ENCODE results near the gene VPS37C. TPM values are rescaled to one million over a fixed set of nuclear protein-coding genes. Genes with fewer than 3 reads are reported as not detected.

Gene VPS37C
- total and polyA plus RNA-seq, 7 experiments from 2014 or later: 0.31 to 12.0 (median 7.9) TPM

DNA sequence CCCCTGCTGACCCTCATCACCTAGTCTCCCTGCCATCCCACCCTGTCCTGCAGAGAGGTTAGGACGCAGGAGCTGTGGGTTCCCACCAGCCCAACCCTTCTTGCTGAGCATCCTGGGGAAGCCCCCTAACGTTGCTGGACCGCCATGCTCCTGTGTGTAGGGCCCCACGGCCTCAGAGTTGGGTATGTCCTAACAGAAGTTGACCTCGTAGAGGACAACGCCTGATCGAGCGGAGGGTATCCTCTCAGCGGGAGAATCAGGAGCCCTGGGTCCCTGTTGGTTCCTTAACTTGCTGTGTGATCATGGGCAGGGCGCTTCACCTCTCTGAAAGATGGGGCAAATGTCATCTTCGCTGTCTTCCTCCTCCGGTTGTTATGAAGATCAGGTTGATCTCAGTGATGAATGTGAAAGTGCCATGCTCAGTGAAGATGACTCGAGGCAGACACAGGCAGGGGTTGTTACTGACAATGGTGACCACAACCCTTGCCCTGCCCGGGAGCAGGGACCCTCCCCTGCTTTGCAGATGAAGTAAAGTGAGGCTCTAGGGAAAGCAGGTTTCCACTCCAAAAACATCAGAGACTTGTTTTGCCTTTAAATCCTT, 78.2 kb downstream of the VPS37C start:
- peak overlapping the region; percentile 80 for H3K27ac ChIP-seq (ENCODE audit: low read depth, low read length)
- intact Hi-C loops (cut with micrococcal nuclease): loop anchor here (2.0 to 5.0 kb wide), 12 partner anchors 20 to 168 kb away; partner anchors contain the start of genes CD5 (in 1 of the 2), CD6 (in 1 of the 2), TMEM109 (in 1 of the 2) and VPS37C (in 1 of the 2)

DNA sequence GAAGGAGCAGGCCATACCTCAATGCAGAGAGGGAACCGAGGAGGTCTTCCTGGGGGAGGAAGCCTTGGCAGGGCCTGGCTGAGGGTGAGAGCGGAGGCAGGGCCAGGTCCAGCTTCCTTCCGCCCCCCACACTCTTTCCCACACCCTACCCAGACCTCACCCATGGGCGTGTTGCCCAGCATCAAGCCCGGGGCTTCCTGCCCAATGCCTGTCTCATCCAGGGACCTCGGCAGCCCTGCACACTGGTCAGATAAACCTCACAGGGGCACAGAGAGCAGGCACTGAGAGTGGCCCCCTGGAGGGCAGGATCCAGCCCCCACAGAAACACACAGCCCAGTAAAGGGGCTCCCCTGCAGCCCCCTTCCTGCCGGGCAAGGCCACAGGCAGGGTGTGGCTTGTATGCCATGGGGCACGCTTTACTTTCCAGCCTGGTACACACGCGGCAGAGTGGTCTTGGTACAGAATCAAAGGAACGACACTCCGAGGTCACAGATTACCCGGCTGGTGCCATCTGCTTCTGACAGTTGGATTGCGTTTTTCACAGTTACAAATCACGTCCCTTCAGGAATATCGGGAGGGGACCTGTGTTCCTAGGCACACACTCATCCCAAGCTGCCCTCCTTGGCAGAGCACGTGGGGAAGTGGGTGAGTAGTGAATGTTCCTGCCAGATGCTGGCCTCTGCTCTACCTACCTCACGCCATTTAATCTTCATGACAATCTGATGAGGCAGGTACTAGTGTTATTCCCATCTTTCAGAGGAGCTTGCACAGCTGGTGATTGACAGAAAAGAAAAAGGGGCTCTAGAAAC, 79.0 kb downstream of the VPS37C start:
- peaks cover 28 to 65% of the 10 kb centered on the region in 2 donors for H3K4me1 ChIP-seq (ENCODE audit: control insufficient read depth in 2 of 2, insufficient read depth in 2 of 2, low read length in 2 of 2)
- ChIA-PET CTCF (interaction anchor here (0.8 to 4.4 kb wide), 9 partner anchors 12 to 94 kb away, joined by 3 to 31 read pairs (median 15); partner anchors contain the start of gene CD5), POLR2A (interaction anchor here (0.7 to 19.7 kb wide), 19 partner anchors 10 to 105 kb away, joined by 3 to 233 read pairs (median 33); partner anchors contain the start of gene CD5)
- no peaks in the 10 kb centered on the region for H3K27me3 ChIP-seq (ENCODE audit: control insufficient read depth in 2 of 2, insufficient read depth in 2 of 2, low read length in 2 of 2)
- H3K27ac Mint-ChIP-seq: peak overlapping the region; percentile 97 to 100 (median 99)
- peaks cover 0 to 5% (median 0%) of the 10 kb centered on the region in 11 donors for H3K9me3 Mint-ChIP-seq
- H3K36me3 ChIP-seq (ENCODE audit: control insufficient read depth in 2 of 3, insufficient read depth in 3 of 3, low read length in 3 of 3): no peaks in the 10 kb centered on the region
- no peaks in the 10 kb centered on the region for H3K9me3 ChIP-seq (ENCODE audit: control insufficient read depth in 2 of 3, low read length in 3 of 3)
- H3K4me3 ChIP-seq (ENCODE audit: low read length): peak overlapping the region; percentile 40
- H3K4me3 Mint-ChIP-seq: peak overlapping the region; percentile 76 to 94 (median 86)
- H3K36me3 Mint-ChIP-seq: peaks cover 0 to 14% (median 0%) of the 10 kb centered on the region in 5 donors
- intact Hi-C loops (cut with micrococcal nuclease): loop anchor here (2.0 to 5.0 kb wide), 12 partner anchors 21 to 167 kb away; partner anchors contain the start of genes CD5 (in 1 of the 2), CD6 (in 1 of the 2), TMEM109 (in 1 of the 2) and VPS37C (in 1 of the 2)
- no peaks in the 10 kb centered on the region for H3K27me3 Mint-ChIP-seq
- peak overlapping the region; percentile 80 for H3K27ac ChIP-seq (ENCODE audit: low read depth, low read length)
- ATAC-seq (no peak), DNase-seq (no peak)
- H3K4me1 Mint-ChIP-seq: peaks cover 36 to 69% (median 66%) of the 10 kb centered on the region in 7 donors

More for the DNA sequence above, 78.2 kb downstream of the VPS37C start:
- Mint-ChIP-seq H3K4me1 (peaks cover 39 to 66% (median 61%) of the 10 kb centered on the region in 7 donors), H3K36me3 (peaks cover 0 to 16% (median 0%) of the 10 kb centered on the region in 5 donors), H3K27me3 (no peaks in the 10 kb centered on the region), H3K27ac (peak overlapping the region; percentile 97 to 100 (median 99)), H3K9me3 (peaks cover 0 to 5% (median 0%) of the 10 kb centered on the region in 11 donors), H3K4me3 (peak overlapping the region; percentile 74 to 90 (median 85))
- ChIA-PET POLR2A (interaction anchor here (0.7 to 19.7 kb wide), 26 partner anchors 9 to 252 kb away, joined by 3 to 233 read pairs (median 8); partner anchors contain the start of gene CD5), CTCF (interaction anchor here (0.8 to 4.3 kb wide), 20 partner anchors 14 to 114 kb away, joined by 3 to 31 read pairs (median 4); no protein-coding TSS in a partner anchor)
- peak overlapping the region; percentile 40 for H3K4me3 ChIP-seq (ENCODE audit: low read length)
- H3K4me1 ChIP-seq (ENCODE audit: control insufficient read depth in 2 of 2, insufficient read depth in 2 of 2, low read length in 2 of 2): peaks cover 28 to 57% of the 10 kb centered on the region in 2 donors
- peak; percentile 44 for ATAC-seq
- H3K36me3 ChIP-seq (ENCODE audit: control insufficient read depth in 2 of 3, insufficient read depth in 3 of 3, low read length in 3 of 3): no peaks in the 10 kb centered on the region
- no peaks in the 10 kb centered on the region for H3K9me3 ChIP-seq (ENCODE audit: control insufficient read depth in 2 of 3, low read length in 3 of 3)
- peak in 4 of 9 donors; percentile 51 to 55 (median 53) for DNase-seq
- no peaks in the 10 kb centered on the region for H3K27me3 ChIP-seq (ENCODE audit: control insufficient read depth in 2 of 2, insufficient read depth in 2 of 2, low read length in 2 of 2)

DNA sequence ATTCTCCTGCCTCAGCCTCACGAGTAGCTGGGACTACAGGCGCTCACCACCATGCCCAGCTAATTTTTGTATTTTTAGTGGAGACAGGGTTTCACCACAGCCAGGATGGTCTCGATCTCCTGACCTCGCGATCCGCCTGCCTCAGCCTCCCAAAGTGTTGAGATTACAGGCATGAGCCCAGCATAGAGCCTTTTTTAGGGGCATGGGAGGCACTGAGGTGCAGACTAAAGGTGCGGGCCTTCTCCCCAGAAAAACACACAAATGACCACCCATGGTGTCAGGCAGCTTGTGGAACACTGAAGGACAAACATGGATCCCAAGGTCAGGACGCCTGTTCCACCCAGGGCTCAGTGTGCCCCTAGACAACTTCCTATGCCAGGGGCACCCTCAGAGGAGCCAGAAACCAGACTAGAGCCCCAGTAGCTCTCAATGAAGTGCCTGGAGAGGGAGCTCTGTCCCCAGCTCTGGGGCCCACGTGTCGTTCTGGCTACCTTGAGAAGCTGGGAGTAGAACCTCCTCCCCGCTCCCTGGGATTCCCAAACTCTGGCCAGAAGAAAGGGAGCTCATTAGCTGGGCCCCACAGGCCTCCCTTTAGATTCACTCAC, 80.1 kb downstream of the VPS37C start:
- Histone ChIP-seq H3K4me3 (ENCODE audit: low read length) (peak overlapping the region; percentile 40), H3K27me3 (ENCODE audit: control insufficient read depth in 2 of 2, insufficient read depth in 2 of 2, low read length in 2 of 2) (no peaks in the 10 kb centered on the region), H3K36me3 (ENCODE audit: control insufficient read depth in 2 of 3, insufficient read depth in 3 of 3, low read length in 3 of 3) (no peaks in the 10 kb centered on the region), H3K9me3 (ENCODE audit: control insufficient read depth in 2 of 3, low read length in 3 of 3) (no peaks in the 10 kb centered on the region), H3K27ac (ENCODE audit: low read depth, low read length) (peak overlapping the region; percentile 80), H3K4me1 (ENCODE audit: control insufficient read depth in 2 of 2, insufficient read depth in 2 of 2, low read length in 2 of 2) (peaks cover 31 to 74% of the 10 kb centered on the region in 2 donors)
- intact Hi-C loops (cut with micrococcal nuclease): loop anchor here in 1 of 2 donors (2.0 to 5.0 kb wide), 3 partner anchors 18 to 164 kb away; no protein-coding TSS in a partner anchor
- peaks cover 43 to 80% (median 76%) of the 10 kb centered on the region in 7 donors for H3K4me1 Mint-ChIP-seq
- H3K36me3 Mint-ChIP-seq: peaks cover 0 to 19% (median 0%) of the 10 kb centered on the region in 5 donors
- CTCF ChIA-PET: interaction anchor here (0.9 to 4.4 kb wide), 13 partner anchors 10 to 107 kb away, joined by 3 to 31 read pairs (median 10); partner anchors contain the start of gene CD5
- H3K9me3 Mint-ChIP-seq: peaks cover 0 to 5% (median 0%) of the 10 kb centered on the region in 11 donors
- DNase-seq (no peak), ATAC-seq (no peak)
- no peaks in the 10 kb centered on the region for H3K27me3 Mint-ChIP-seq
- peak overlapping the region; percentile 97 to 100 (median 99) for H3K27ac Mint-ChIP-seq
- H3K4me3 Mint-ChIP-seq: peak overlapping the region; percentile 82 to 94 (median 86)
- POLR2A ChIA-PET: interaction anchor here (0.6 to 19.7 kb wide), 26 partner anchors 8 to 104 kb away, joined by 3 to 233 read pairs (median 16); partner anchors contain the start of gene CD5

DNA sequence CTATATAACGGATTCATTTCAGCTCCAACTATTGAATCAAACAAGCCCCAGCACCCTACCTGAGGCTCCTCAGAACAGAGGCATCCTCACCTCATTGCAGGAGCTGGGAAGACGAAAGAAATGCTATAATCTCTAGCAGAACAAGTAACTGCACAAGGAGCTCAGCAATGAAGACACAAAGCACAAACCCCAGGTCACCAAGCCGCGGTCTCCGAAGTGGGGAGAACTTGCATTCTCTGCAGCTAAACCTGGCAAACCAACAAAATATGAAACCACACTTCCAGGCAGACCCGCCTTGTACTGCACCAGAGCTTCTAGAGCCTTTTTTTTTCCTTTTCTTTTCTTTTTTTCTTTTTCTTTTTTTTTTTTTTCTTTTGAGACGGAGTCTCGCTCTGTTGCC, 80.7 kb downstream of the VPS37C start:
- Mint-ChIP-seq H3K4me3 (peak overlapping the region; percentile 82 to 94 (median 86)), H3K4me1 (peaks cover 48 to 86% (median 81%) of the 10 kb centered on the region in 7 donors), H3K27me3 (no peaks in the 10 kb centered on the region), H3K9me3 (peaks cover 0 to 5% (median 0%) of the 10 kb centered on the region in 11 donors), H3K27ac (peak overlapping the region; percentile 97 to 100 (median 99)), H3K36me3 (peaks cover 0 to 19% (median 0%) of the 10 kb centered on the region in 5 donors)
- CTCF ChIA-PET: interaction anchor here (0.9 to 4.4 kb wide), 12 partner anchors 10 to 106 kb away, joined by 3 to 31 read pairs (median 10); partner anchors contain the start of gene CD5
- Histone ChIP-seq H3K27ac (ENCODE audit: low read depth, low read length) (peak overlapping the region; percentile 80), H3K36me3 (ENCODE audit: control insufficient read depth in 2 of 3, insufficient read depth in 3 of 3, low read length in 3 of 3) (no peaks in the 10 kb centered on the region), H3K4me3 (ENCODE audit: low read length) (peak overlapping the region; percentile 40), H3K4me1 (ENCODE audit: control insufficient read depth in 2 of 2, insufficient read depth in 2 of 2, low read length in 2 of 2) (peaks cover 37 to 78% of the 10 kb centered on the region in 2 donors), H3K27me3 (ENCODE audit: control insufficient read depth in 2 of 2, insufficient read depth in 2 of 2, low read length in 2 of 2) (no peaks in the 10 kb centered on the region), H3K9me3 (ENCODE audit: control insufficient read depth in 2 of 3, low read length in 3 of 3) (no peaks in the 10 kb centered on the region)
- intact Hi-C loops (cut with micrococcal nuclease): loop anchor here in 1 of 2 donors (2.0 to 5.0 kb wide), 3 partner anchors 18 to 163 kb away; no protein-coding TSS in a partner anchor
- peak; percentile 34 for ATAC-seq
- peak in 7 of 9 donors; percentile 60 to 76 (median 73) for DNase-seq
- POLR2A ChIA-PET: interaction anchor here (0.7 to 19.7 kb wide), 26 partner anchors 8 to 165 kb away, joined by 3 to 233 read pairs (median 16); partner anchors contain the start of gene CD5

Data from naive thymus-derived CD4-positive, alpha-beta T cell (primary cell).